Measurements from ENCODE around the gene DDC. TPM values are rescaled to one million over a fixed set of nuclear protein-coding genes. Genes with fewer than 3 reads are reported as not detected.

DDC gene
- total RNA-seq, 1 donor from 2014 or later = not detected

DNA sequence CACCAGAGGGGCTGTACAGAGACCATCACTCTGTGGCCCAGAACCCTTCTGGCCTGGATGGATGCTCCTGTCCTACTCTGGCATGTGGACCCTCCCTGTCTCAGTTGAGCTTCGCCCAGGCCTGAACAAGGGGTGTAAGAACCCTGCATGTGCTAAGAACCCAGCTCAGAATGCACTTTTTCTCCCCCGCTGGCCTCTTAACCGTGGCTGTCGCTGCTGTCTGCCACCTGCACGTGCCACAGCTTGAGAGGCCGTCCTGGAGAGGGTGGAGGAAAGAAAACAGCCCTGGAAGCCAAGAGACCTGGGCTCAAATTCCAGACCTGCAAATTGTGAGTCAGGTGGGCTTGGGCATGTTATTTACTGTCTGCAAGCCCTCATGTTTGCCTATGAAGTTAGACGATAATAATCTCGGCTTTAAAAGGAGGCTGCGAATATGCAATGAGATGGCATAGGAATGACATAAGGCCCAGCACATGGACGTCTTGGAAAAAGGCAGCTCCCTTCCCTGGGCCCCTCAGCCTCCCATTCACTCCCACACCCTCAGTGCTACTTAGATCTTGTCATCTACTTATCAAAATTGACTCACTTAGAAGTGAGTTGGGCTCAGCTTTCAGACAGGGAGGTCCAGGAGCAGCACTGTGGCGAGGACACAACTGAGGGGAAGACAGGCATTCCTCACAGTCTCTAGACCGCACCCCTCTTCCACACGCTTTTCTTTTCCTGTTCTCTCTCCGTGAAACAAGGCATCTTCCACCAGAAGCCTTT lies 146.5 kb downstream of the DDC start:
- no peak for DNase-seq (ENCODE audit: low read depth in 2 of 2)

DNA sequence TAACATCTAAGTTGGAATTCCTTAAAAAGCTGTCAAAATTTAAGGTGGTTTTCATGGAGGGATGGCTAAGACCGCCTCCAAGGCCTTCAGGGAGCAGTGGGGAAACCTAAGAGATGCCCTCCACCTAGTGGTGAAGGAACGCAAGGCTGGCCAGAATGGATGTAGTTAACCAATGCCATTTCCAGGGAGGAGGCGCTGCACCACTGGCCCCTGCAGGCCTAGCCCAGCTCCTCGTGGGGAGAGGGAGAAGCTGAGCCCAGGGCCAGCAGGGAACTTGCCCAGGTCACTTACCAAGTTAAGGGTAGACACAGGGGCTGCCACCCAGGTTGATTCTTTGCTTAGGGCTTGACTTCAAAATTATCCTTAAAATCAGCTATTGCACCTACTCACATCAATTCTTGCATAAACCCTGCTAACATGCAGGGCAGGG lies 147.1 kb downstream of the DDC start:
- peak; percentile 20 to 77 for DNase-seq (ENCODE audit: low read depth in 2 of 2)

DNA sequence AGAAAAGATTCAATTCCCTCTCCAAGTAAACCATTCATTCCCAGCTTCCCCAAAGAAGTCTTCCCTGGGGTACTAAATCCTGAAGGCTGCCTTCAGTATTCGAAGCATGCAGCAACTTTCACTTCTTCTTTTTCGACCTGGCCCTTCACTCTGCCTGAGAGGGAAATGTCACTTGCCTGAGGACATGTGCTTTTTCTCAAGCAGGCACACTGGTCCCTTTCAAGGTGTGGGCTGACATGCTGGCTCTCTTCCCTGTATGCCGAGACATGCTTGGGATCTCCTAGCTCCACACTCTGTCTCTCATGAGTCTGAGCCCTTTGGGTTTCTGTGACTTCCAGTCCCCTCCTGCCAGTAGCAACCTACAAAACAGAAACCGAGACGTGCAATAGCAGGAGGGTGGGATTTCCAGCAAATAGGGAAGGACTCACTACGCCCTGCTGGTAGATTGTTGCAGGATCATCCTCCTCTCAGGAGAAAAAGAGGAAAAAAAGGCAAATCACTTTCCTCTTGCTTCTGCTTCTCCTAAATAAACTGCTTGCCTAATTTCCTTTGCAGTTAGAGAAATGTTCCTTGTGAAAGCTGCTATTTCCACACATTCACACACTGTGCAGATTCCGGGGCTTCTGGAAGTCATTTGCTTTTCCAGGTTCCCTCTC lies 148.6 kb downstream of the DDC start:
- no peak for DNase-seq (ENCODE audit: low read depth in 2 of 2)

DNA sequence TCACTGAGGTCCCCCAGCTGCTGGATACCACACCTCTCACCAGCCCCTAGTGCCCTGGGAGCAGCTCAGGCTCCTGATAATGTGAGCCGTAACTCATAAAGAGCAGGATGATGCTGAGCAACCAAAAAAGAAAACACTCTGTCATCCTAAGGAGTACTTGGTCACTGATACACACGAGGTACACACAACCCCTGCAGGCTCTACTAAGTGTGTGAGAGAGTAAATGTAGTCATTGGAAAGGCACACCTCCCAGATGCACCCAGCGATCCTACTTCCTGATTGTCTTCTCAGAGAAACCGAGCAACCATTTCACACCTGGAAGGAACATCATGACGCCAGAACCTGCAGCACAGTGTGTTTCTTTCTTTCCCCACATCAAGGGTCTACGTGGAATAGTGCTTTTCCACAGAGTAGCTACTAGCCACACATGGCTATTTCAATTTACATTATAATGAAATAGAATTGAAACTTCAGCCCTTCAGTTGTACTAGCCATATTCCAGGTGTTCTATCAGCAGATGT lies 149.3 kb downstream of the DDC start:
- DNase-seq (ENCODE audit: low read depth in 2 of 2) = no peak

DNA sequence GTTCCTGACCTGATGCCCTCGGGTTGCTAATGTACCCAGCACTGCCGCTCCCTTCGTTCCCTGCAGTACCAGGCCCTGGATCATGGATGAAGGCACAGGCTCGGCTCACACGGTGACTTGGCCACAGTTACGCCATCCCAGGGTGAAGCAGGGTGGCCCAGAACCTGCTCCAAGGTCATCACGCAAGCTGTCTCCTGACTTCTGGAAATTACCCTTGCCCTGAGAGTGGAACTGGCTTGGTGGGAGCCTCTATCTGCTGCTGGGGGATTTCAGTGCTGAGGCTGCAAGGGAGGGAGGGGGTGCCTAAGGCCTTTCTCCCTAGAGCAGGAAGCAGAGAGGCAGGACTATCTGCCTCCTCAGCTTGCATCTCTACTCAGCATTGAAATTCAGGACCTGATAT lies 151.6 kb downstream of the DDC start:
- DNase-seq (ENCODE audit: low read depth in 2 of 2) = no peak

DNA sequence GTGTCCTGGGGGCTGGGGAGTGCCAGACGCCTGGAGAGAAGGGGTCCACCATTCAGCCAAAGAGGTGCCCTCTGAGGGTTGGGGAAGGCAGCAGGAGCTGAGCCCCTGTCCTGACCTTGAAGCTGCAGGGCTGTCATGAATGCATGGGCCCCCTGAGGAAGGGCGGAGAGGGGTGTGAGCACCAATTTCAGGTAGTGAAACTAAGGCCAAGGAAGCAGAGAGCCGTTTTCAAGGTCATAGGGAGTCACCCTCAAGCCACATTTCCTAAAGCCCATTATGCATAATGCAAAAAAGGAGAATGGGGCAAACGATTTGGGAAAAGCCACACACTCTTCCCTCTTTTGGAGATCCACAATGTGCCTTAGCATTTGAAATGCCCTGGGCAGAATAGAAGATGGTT lies 152.2 kb downstream of the DDC start:
- no peak for DNase-seq (ENCODE audit: low read depth in 2 of 2)

DNA sequence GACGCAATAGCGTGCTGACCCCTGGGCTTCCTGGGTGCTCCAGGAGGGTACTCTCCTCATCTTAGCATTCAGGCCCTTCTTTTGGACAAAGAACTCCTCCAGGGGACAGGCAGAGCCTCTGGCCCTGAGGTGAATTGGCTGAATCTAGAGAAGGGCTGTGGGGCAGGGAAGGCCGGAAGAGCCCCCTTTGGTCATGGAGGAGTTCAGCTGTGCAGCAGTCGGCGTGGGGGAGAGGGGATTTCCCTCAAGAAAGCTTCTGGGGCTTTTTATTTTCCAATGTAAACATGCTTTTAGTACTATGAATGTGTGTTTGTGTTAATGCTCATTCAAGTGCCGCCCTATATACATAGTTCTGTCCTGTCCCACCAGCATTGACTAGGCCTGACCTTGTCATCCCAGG lies 153.9 kb downstream of the DDC start:
- no peak for DNase-seq (ENCODE audit: low read depth in 2 of 2)

DNA sequence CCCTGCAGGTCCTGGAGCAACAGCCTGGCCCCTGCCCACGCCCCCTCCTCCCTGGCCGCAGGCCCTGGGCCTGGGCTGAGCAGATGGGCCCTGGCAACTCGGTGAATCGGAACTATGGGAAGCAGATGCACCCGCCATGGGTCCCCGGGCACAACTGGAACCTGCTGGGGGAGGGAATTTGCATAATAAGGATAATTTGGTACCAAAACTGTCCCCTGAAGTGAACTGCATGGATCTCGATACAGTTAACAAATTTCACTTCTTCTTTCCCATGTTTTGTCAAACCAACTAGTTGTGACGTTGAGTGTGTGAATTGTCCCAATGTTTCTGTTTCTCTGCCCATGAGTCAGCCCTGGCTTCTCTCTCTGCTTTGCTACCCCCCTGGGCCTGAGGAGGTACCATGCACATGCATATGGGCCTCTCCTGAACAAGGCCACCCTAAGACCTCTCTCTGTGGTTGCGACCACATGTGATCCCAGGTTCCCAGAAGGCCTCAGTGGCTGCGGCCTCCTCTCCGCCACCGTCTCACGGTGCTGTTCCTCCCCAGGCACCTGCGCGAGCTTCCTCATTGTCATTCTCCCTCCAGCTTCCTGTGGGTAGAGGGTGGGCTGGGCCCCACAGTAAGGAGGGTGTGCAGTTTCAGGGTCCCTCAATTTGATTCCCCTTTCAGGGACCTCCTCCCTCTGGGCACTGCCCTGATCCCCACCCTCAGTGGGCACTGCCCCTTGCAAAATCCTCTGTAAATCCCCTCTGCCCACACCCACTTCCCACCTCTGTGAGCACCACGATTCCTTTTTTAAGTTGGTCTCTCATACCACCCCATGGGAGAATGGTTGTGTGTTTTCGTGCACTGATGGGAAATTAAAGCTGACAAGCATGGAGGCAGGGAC lies 155.1 kb downstream of the DDC start:
- DNase-seq (ENCODE audit: low read depth in 2 of 2) = no peak

Other genes starting within 250 kb of the DDC start
- 18.3 and 19.0 TPM in 2 replicates for gene FIGNL1, start 115.1 kb downstream of the DDC start, total RNA-seq
- 97.2 and 98.5 TPM in 2 replicates for gene GRB10, start 217.5 kb upstream of the DDC start, total RNA-seq

All from dermis microvascular lymphatic vessel endothelial cell (primary cell).